Stimulated activated CD4-positive, alpha-beta T cell treated with anti-CD3 and anti-CD28 coated beads, Interleukin-2, amount 100 ng/mL, for 4 hours (primary cell): ENCODE results near the gene PTPRE.

Experiments used
- DNase-seq: peaks from one replicate; pipeline ENCODE4 v3.0.0-alpha.2; 2020; ENCODE audit warnings: low read depth

PTPRE gene

GRCh38 chr10:128095753-128096469 is 189.0 kb downstream of the PTPRE start:
- DNase-seq = no peak

DNA sequence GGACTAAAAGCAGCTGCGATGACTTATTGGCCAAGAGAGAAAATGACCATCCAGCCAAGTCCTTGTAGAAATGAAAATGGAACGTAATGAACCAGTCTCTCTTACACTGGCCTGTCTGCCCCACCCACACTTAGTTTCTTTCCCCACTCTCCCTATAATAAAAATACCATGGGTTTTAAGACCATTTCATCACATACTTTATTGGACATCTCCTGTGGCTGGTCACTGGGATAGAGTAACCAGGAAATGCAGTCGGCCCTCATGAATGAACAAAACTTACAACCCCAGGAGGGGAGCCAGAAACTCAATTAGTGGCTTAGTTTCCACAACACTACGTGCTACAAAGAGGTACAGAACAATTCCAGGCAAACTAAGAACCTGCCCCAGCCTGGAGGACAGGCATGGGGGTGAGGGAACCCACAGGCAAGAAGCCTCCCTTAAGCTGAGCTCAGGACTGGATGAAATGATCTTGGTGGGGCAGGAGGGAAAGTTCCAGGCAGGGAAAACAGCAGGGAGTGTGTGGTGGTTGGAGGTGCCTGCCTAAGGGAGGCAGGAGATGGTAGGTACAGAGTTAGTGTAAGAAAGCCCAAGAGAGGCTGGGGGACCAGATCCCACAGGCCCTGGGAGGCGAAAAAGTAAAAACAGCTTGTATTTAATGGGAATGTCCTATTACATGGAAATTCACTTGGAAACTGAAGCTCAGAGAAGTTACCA is 189.7 kb downstream of the PTPRE start:
- DNase-seq = no peak

DNA sequence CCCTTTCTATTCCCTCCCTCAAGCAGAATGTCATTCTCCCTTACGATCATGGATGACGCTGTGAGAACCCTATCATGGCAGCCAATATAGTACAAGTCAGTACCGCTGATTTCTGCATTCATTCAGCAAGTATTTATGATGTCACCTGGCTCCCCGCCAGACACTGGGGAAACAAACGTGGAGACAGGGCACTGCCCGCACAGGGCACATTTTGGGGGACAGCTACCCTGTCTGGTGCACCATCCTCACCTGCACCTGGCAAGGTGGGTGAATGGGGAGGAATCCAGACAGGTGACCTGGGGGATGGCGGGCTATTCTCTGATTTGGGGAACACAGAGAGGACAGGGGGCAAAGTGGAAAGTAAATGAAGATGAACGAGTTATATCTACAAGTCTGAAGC is 190.9 kb downstream of the PTPRE start:
- DNase-seq = no peak

GRCh38 chr10:128098631-128099030 is 191.7 kb downstream of the PTPRE start:
- DNase-seq = no peak

- DNase-seq = no peak
Measured at GRCh38 chr10:128099901-128100300, 193.0 kb downstream of the PTPRE start.

- DNase-seq = no peak
Measured at GRCh38 chr10:128101901-128102300, 195.0 kb downstream of the PTPRE start.

DNA sequence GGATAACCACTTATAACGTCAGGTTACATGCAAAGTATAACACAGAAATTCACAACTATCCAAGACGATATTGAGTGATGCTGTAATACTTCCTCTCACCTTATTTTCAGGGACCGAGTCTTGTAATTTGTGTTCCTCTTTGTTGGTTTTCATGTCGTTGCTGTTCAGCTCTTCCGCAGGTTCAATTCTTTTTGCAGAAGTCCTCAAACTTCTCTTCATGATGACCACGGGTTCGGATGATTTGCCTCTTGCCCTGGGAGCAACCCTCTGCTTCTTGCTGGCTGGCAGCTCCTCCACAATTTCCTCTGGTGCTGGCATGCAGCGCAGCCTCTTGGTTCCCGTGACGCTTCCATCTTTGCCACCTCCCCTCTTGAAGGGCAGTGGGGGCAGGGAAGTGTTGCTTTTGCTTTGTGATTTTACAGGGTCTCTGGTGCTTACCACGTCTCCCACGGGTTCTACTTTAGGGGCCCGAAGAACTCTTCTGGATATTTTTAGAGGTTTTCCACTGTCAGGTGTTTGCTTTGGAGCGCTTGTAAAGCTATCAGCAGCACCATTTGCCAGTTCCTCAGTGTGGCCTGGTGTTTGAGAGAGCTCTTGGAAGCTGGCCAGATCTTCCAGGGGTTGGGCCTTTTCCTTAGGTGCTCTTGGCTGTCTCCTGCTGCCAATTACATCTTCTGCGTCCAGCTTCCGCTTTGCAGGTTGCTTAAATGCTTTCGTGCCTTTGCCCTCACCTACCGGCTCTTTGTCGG is 195.8 kb downstream of the PTPRE start:
- no peak for DNase-seq

GRCh38 chr10:128103229-128103714 is 196.4 kb downstream of the PTPRE start:
- DNase-seq = no peak

DNA sequence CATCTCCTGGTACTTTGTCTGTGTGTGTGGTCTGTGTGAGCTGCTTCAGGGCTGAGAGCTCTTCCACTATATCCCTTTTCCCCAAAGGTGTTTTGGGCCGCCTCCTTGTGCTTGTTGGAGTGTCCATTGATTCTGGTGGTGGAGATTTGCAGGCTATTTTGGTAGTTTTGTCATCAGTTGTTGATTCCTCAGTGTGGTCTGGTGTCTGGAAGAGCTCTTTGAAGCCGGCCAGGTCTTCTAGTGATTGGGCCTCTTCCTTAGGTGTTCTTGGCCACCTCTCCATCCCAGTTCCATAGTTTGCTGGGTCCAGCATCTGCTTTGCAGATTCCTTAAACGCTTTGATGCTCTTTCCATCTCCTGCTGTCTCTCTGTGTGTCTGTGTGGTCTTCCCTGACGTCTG is 198.5 kb downstream of the PTPRE start:
- no peak for DNase-seq

- no peak for DNase-seq
Measured at GRCh38 chr10:128109707-128110106, 202.8 kb downstream of the PTPRE start.

GRCh38 chr10:128110339-128110738 is 203.4 kb downstream of the PTPRE start:
- no peak for DNase-seq

- no peak for DNase-seq
Measured at GRCh38 chr10:128111696-128112095, 204.8 kb downstream of the PTPRE start.

DNA sequence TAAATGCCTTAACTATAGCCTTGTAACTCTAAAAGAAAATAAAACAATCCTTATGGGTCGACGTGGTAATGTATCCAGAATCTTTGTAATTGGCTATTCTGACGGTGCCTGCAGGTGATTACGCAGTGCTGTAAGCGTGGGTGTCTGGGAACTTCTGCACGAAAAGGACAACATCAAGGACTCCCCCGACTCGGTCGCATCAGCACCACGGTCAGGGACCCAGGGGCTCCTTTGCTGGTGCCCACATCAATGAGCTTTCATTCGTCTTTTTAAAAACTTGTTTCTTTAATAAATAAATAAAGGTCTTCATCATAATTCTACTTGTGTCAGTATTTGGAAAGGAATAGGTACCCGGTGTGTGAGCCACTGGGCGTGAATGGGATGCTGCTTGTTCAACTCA is 206.1 kb downstream of the PTPRE start:
- no peak for DNase-seq

GRCh38 chr10:128114901-128115300 is 208.0 kb downstream of the PTPRE start:
- DNase-seq = no peak

DNA sequence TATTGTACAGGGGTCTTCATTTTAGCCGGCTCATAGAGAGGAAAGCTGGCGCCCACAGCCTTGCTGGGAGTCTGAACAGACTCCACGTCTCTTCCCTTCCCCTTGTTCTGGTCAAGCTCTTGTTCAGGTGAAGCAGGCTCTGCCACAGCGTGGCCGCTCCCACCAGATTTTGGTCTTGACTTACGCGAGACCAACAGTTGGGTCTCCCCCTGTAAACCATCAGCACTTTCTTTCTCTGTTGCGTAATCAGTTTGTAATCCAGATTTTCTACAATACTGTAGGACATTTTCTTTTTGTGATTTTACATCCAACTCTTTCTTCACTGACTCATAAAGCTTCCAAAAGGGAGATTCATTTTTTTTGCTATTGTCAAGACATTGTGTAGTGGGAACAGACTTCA is 208.5 kb downstream of the PTPRE start:
- no peak for DNase-seq

DNA sequence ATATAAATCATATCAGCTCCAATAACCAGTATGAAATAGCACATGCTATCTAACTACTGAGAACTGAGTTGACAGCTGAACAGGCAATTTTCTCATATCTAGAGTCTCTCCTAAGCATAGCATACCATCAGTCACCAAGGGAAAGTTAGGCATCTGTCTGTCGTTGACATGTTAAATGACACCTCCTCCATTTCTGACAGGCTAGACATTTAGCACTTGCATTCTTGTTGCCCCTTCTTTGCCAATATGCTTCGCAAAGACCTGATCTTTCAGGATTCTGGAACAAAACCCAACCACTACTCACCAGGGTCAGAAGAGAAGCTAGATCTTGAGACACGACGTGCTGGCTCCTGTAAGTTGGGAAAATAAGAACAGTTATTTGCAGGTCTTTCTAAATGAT is 209.3 kb downstream of the PTPRE start:
- DNase-seq = no peak

DNA sequence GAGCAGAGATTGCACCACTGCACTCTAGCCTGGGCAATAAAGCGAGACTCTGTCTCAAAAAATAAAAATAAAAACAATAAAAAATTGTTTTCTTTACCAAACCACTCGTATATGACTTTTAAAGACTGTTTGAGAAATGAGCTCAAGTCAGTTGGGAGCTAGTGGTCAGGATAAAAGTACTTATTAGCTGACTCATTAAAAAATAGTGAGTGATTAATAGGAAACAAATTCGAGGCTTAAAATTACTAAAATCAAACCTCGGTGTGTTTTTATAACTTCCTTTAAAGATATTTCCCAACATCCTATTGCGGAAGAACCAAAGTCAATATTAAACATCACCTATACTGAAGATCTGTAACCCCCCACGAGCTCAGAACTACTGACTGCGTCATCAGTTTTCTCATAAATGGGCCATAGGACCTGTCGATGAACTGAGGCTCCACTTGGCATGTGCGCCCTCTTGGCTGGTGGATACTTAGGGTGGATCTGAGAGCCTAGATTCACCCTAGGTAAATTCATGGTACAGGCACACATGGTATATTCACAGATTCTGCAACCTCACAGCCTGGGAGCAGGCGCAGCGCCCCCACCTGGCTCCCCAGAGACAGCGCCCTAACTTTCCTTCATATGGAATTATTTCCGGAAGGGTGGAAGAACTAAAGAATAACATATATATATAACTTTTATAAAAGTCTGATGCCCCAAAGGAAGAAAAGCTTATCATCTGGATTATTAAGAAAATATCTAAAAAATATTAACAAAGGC is 210.1 kb downstream of the PTPRE start:
- no peak for DNase-seq

- no peak for DNase-seq
Measured at GRCh38 chr10:128121750-128122412, 215.0 kb downstream of the PTPRE start.

DNA sequence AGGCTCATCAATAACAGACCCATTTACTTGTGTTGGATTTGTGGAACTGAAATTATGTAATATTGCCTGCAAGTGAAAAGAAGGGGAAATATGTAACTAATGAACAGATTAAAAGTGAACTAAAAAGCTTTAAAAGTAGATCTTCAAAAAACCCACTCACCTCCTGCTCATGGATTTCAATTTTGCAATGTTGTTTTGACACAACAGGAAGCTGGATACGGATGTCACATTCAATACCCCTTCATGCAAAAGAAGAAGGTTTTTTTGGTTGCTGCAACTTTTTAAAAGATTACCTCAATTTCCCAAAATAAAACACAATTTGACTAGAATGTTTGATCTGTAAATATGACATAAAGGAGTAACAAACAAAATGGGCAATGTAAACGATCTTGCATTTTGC is 216.0 kb downstream of the PTPRE start:
- DNase-seq = no peak

DNA sequence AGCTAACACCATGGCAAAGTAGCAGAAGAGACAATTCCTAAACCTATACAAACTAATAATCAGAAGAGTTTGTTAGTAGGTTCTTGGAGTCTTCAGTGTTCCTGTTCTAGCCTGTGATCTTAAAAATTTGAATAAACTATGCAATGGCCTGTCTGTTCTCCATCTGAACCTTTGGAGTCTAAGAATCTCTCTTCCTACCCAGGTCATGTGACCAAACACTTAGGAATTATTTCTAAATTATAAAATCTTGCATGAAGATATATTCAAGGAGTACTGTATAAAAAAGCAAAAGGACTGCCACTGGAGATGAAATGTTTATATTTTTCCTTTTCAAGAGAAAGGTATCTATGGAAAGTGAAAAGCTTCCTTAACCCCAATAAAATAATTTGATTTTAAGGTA is 216.9 kb downstream of the PTPRE start:
- DNase-seq = no peak

GRCh38 chr10:128124813-128125403 is 218.0 kb downstream of the PTPRE start:
- DNase-seq = no peak
